ENCODE data around the gene BLOC1S3. TPM values are rescaled to one million over a fixed set of nuclear protein-coding genes. Genes with fewer than 3 reads are reported as not detected.

Gene BLOC1S3
- total and polyA plus RNA-seq, 2 of the 13 experiments (the other 11 are each of a cell fraction or from before 2014, with no cell fraction given), result 4.3 to 4.8 TPM

- TF ChIP-seq, protein P1, sequence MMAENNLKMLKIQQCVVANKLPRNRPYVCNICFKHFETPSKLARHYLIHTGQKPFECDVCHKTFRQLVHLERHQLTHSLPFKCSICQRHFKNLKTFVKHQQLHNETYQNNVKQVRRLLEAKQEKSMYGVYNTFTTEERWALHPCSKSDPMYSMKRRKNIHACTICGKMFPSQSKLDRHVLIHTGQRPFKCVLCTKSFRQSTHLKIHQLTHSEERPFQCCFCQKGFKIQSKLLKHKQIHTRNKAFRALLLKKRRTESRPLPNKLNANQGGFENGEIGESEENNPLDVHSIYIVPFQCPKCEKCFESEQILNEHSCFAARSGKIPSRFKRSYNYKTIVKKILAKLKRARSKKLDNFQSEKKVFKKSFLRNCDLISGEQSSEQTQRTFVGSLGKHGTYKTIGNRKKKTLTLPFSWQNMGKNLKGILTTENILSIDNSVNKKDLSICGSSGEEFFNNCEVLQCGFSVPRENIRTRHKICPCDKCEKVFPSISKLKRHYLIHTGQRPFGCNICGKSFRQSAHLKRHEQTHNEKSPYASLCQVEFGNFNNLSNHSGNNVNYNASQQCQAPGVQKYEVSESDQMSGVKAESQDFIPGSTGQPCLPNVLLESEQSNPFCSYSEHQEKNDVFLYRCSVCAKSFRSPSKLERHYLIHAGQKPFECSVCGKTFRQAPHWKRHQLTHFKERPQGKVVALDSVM (CRISPR knock-in tag; IDR thresholded peaks at IDR 0.05), result peak; percentile 73
- TF ChIP-seq ZNF879 (CRISPR knock-in tag; IDR thresholded peaks at IDR 0.05), result no peak
- TF ChIP-seq ZNF768 (CRISPR knock-in tag; IDR thresholded peaks at IDR 0.05), result 0 out of 2 replicates have a peak, but pooled peaks have one; percentile 19
- TF ChIP-seq ZBTB38 (CRISPR knock-in tag; IDR thresholded peaks at IDR 0.05), result peak; percentile 93
- TF ChIP-seq, protein P2, sequence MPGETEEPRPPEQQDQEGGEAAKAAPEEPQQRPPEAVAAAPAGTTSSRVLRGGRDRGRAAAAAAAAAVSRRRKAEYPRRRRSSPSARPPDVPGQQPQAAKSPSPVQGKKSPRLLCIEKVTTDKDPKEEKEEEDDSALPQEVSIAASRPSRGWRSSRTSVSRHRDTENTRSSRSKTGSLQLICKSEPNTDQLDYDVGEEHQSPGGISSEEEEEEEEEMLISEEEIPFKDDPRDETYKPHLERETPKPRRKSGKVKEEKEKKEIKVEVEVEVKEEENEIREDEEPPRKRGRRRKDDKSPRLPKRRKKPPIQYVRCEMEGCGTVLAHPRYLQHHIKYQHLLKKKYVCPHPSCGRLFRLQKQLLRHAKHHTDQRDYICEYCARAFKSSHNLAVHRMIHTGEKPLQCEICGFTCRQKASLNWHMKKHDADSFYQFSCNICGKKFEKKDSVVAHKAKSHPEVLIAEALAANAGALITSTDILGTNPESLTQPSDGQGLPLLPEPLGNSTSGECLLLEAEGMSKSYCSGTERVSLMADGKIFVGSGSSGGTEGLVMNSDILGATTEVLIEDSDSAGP (CRISPR knock-in tag; IDR thresholded peaks at IDR 0.05; ENCODE audit: borderline replicate concordance), result 0 out of 2 replicates have a peak, but pooled peaks have one; percentile 21
- TF ChIP-seq ZNF607 (CRISPR knock-in tag; IDR thresholded peaks at IDR 0.05; ENCODE audit: borderline replicate concordance), result no peak
- TF ChIP-seq ONECUT2 (CRISPR knock-in tag; IDR thresholded peaks at IDR 0.05), result no peak
- TF ChIP-seq ZNF256 (CRISPR knock-in tag; conservative IDR thresholded peaks at IDR 0.05), result no peak
- TF ChIP-seq SALL1 (CRISPR knock-in tag; IDR thresholded peaks at IDR 0.05), result 0 out of 2 replicates have a peak, but pooled peaks have one; percentile 14
These were observed 41.9 kb upstream of the BLOC1S3 start (continued) for GRCh38 chr19:45136507-45137178.

Measured in HepG2 (cell line).